ENCODE measurements around the gene TOMM34. TPM values are rescaled to one million over a fixed set of nuclear protein-coding genes. Genes with fewer than 3 reads are reported as not detected.

TOMM34 gene
- polyA plus RNA-seq, 1 of the 3 experiments (the other 2 are of a cell fraction), result 40.5 TPM

DNA sequence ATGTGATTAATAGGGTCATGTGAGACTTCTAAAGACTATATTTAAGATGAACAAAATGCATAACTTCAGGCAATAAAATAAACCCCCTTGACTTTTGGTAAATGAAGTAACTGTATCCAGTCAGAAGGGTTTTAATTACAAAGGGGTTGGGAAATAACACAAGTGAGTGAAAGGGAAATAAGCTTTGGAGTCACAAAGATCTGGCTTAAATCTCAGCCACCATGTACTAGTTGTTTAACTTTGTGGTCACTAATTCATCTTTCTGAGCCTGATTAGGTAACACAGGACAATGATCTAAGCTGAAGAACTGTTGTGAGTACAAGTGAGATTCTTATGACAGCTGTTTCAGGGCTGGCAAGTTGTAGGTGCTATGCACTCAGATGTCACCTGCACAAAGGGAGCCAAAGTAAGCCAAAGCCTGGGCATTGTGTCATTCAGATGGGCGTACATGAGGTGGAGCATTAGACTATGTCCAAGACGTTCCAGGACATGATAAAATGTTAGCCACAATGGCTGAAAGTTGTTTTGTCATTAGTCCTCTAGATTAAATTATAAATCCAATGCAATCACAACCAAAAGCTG is 13.8 kb downstream of the TOMM34 start (continued):
- TF ChIP-seq ZBTB33 (IDR thresholded peaks at IDR 0.05; ENCODE audit: borderline replicate concordance, low read depth), result no peak
- TF ChIP-seq NRF1 (IDR thresholded peaks at IDR 0.05; ENCODE audit: low read depth, low read length), result no peak
- no peak for TF ChIP-seq REST (IDR thresholded peaks at IDR 0.05; ENCODE audit: low read depth, low read length)

DNA sequence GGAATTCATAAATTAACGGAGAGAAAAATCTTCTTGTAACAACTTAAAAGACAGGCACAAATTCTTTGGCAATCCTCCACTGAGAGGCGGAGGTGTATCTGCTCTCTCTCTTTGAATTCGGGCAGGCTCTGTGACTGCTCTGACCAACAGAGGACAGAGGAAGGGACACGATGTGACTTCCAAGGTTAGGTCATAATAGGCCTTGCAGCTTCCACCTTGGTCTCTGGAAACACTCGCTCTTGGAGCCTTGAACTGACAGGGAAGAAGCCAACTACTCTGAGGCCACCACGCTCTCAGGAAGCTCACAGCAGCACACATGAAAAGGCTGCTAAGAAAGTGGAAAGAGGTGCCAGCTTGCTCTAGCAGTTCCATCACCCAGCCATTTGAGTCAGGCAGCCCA is 14.9 kb downstream of the TOMM34 start:
- TF ChIP-seq ZBTB33 (IDR thresholded peaks at IDR 0.05; ENCODE audit: borderline replicate concordance, low read depth), result no peak
- no peak for TF ChIP-seq ELF1 (IDR thresholded peaks at IDR 0.05)
- TF ChIP-seq NRF1 (IDR thresholded peaks at IDR 0.05; ENCODE audit: low read depth, low read length), result no peak
- TF ChIP-seq EP300 (IDR thresholded peaks at IDR 0.05; ENCODE audit: borderline replicate concordance in 1 of 2, low read depth in 1 of 2, low read length in 1 of 2), result no peak
- no peak for TF ChIP-seq SMC3 (IDR thresholded peaks at IDR 0.05; ENCODE audit: low read depth, low read length)
- no peak for TF ChIP-seq RFX5 (IDR thresholded peaks at IDR 0.05; ENCODE audit: low read length)
- no peak for TF ChIP-seq FOXM1 (IDR thresholded peaks at IDR 0.05; ENCODE audit: low read depth)
- TF ChIP-seq MEF2A (IDR thresholded peaks at IDR 0.05; ENCODE audit: borderline replicate concordance, low read depth), result no peak
- H3F3A ChIP-seq (replicated peaks; ENCODE audit: insufficient read depth), result peaks cover 15% of the 10 kb centered on the region
- H3K36me3 ChIP-seq (replicated peaks in 1 of 2; ENCODE audit: control insufficient read depth in 1 of 2, insufficient read depth in 2 of 2, low read length in 1 of 2), result peaks cover 51 to 86% of the 10 kb centered on the region in 2 experiments
- no peaks in the 10 kb centered on the region for H3K79me2 ChIP-seq (ENCODE audit: insufficient read depth)
- no peaks in the 10 kb centered on the region for H3K4me1 ChIP-seq (ENCODE audit: control insufficient read depth in 1 of 2, insufficient read depth in 2 of 2, low read depth in 1 of 2, low read length in 1 of 2)
- POLR2A ChIA-PET, result no interaction called here
- H3K9me3 ChIP-seq, result no peaks in the 10 kb centered on the region
- H3K9ac ChIP-seq, result no peak overlapping the region
- H3K27me3 ChIP-seq (ENCODE audit: insufficient read depth), result no peaks in the 10 kb centered on the region
- WGBS (ENCODE audit: low lambda C conversion rate), result 88% methylated on average over 6 of the region's 6 CpGs
- DNase-seq, result no peak
- H4K20me1 ChIP-seq (ENCODE audit: insufficient read depth), result no peaks in the 10 kb centered on the region
- CTCF ChIA-PET, result no interaction called here
- H3K4me3 ChIP-seq (ENCODE audit: low read depth in 2 of 2, low read length in 1 of 2), result no peak overlapping the region
- H2AFZ ChIP-seq (ENCODE audit: low read depth), result no peak overlapping the region
- no peak overlapping the region for H3K27ac ChIP-seq (ENCODE audit: low read depth in 2 of 2, low read length in 1 of 2)
- H3K4me2 ChIP-seq, result no peak overlapping the region
- H3K9me2 ChIP-seq, result no peaks in the 10 kb centered on the region

All from SK-N-SH (cell line).